GM21526 (cell line): ENCODE measurements around the gene SCUBE2.

Source experiments
- ATAC-seq: cut with Tn5 transposase; IDR thresholded peaks from one replicate; pipeline ENCODE4 v1.9.1; 2021; ENCODE audit warnings: moderate library complexity; ENCODE audit not compliant: unreplicated experiment, low FRiP score

SCUBE2 gene

DNA sequence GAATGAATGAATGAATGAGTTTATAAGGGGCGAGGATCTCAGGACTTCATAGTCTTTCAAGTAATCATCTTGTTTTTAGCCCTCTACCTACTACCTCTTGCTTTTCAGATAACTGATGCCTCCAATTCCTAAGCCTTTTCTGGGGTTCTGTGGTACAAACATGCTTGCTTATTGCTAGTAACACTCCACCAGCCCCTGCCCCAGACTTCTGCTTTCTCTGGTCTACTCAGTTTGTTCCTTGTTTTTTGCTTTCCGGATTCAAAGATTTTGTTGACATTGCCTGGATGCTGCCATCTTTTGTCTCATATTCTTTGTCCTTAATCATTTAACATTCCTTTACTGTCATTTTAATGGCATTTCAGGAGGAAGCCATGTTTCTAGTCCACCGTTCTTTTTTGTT lies 118.3 kb downstream of the SCUBE2 start:
- ATAC-seq, result no peak

DNA sequence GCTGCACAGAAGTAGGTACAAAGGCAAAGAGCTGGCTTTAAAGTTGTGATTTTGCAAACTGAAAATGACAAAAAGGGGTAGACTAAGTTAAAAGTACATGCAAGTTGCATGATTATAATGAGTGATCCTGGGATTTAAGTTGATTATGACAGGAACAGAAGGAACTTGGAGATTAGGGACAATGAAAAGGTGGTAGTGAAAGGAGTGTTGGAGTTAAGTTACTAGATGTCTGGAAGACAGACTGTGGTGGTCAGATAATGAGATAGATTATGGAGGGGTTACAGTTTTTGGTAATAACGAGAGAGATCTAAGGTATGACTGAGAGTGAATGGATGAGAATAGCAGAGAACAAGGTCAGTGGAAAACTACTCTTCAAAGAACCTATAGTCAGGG lies 119.5 kb downstream of the SCUBE2 start:
- ATAC-seq, result no peak

DNA sequence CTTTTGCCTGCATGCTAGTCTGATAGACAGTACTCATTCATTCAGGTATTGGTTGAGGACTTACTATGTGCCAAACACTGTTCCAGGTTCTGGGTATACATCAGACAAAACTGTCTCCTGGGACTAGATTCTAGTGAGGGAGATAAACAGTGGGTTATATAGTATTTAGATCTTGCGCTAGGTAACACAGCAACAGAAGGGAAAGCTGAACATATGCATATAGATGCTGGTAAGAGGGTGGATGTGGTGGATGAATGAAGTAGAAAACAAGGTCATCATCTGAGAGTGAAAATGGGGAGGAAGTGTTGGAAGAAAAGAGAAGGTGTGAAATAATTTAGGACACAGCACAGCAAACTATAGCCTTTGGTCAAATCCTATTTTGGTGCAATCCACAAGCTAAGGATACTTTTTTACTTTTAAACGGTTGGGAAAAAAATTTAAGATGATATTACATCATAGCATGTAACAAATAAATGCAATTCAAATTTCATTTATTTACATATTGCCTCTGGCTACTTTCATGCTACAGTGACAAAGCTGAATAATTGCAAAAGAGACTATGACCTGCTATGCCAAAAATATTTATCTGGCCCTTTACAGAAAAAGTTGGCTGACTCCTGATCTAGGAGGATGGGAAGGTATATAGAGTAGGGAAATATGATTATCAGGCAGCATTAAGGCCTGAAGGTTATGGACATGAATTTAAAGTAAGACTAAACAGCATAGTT lies 120.0 kb downstream of the SCUBE2 start:
- ATAC-seq, result no peak
